H9 (cell line): ENCODE measurements around the gene RSPO3. TPM values are rescaled to one million over a fixed set of nuclear protein-coding genes. Genes with fewer than 3 reads are reported as not detected.
"Not testable (repeated sequence)": the region's sequence is repeated elsewhere in the genome, so short reads cannot be mapped to it uniquely, and the experiment has no call there.

Experiments
- DNase-seq: peaks from one replicate; pipeline ENCODE4 v3.0.0-alpha.2; 2017
- H2AFZ ChIP-seq: one replicate; pipeline ENCODE4 v1.6.1; 2013; ENCODE audit warnings: mild to moderate bottlenecking, low read length, control low read depth, moderate library complexity
- H2AK5ac ChIP-seq: 2 replicates; pipeline ENCODE4 v1.6.1; 2013; ENCODE audit warnings: low read length, control low read depth, mixed read lengths; ENCODE audit not compliant: insufficient read length
- H2BK120ac ChIP-seq: one replicate; pipeline ENCODE4 v1.6.1; 2013; ENCODE audit warnings: low read depth, mild to moderate bottlenecking, low read length, control low read depth, inconsistent platforms; ENCODE audit not compliant: poor library complexity, severe bottlenecking
- H2BK12ac ChIP-seq: 2 replicates; pipeline ENCODE4 v1.6.1; 2013; ENCODE audit warnings: low read length, control low read depth, mixed read lengths, low read depth; ENCODE audit not compliant: insufficient read length
- H2BK15ac ChIP-seq: 2 replicates; pipeline ENCODE4 v1.6.1; 2013; ENCODE audit warnings: low read depth, low read length, control low read depth
- H2BK20ac ChIP-seq: one replicate; pipeline ENCODE4 v1.6.1; 2013; ENCODE audit warnings: low read depth, mild to moderate bottlenecking, low read length, control low read depth, inconsistent platforms; ENCODE audit not compliant: poor library complexity, severe bottlenecking
- H2BK5ac ChIP-seq: 2 replicates; pipeline ENCODE4 v1.6.1; 2013; ENCODE audit warnings: low read length, control low read depth, mixed read lengths; ENCODE audit not compliant: insufficient read length
- H3K14ac ChIP-seq: 2 replicates; pipeline ENCODE4 v1.6.1; 2013; ENCODE audit warnings: low read length, control low read depth; ENCODE audit not compliant: insufficient read depth
- H3K18ac ChIP-seq: 2 replicates; pipeline ENCODE4 v1.6.1; 2013; ENCODE audit warnings: low read depth, mild to moderate bottlenecking, mixed read lengths, low read length, control low read depth; ENCODE audit not compliant: insufficient read length
- H3K23ac ChIP-seq: 2 replicates; pipeline ENCODE4 v1.6.1; 2013; ENCODE audit warnings: low read length, control low read depth, mixed read lengths, low read depth; ENCODE audit not compliant: insufficient read length
- H3K23me2 ChIP-seq: 2 replicates; pipeline ENCODE4 v1.6.1; 2013; ENCODE audit warnings: low read depth, mild to moderate bottlenecking, mixed read lengths, low read length, control low read depth; ENCODE audit not compliant: insufficient read length, poor library complexity, severe bottlenecking
- H3K27ac ChIP-seq: 2 replicates; pipeline ENCODE4 v1.5.1; 2013; ENCODE audit warnings: low read length, control low read depth, mixed read lengths, low read depth; ENCODE audit not compliant: insufficient read length
- H3K27me3 ChIP-seq: 2 replicates; pipeline ENCODE4 v1.6.1; 2013; ENCODE audit warnings: low read length, control low read depth, inconsistent platforms; ENCODE audit not compliant: insufficient read depth
- H3K4ac ChIP-seq: 2 replicates; pipeline ENCODE4 v1.6.1; 2013; ENCODE audit warnings: low read depth, mild to moderate bottlenecking, control low read depth, inconsistent platforms, low read length, moderate library complexity
- H3K4me1 ChIP-seq: 2 replicates; pipeline ENCODE4 v1.6.1; 2013; ENCODE audit warnings: low read length, control low read depth, inconsistent platforms; ENCODE audit not compliant: insufficient read depth
- H3K4me2 ChIP-seq: 2 replicates; pipeline ENCODE4 v1.6.1; 2013; ENCODE audit warnings: low read length, control low read depth, mixed read lengths; ENCODE audit not compliant: insufficient read length, insufficient read depth
- H3K56ac ChIP-seq: 2 replicates; pipeline ENCODE4 v1.6.1; 2013; ENCODE audit warnings: low read depth, mild to moderate bottlenecking, mixed read lengths, low read length, control low read depth; ENCODE audit not compliant: insufficient read length
- H3K79me1 ChIP-seq: 2 replicates; pipeline ENCODE4 v1.6.1; 2013; ENCODE audit warnings: low read depth, mild to moderate bottlenecking, moderate library complexity, low read length, control low read depth, inconsistent platforms; ENCODE audit not compliant: insufficient read depth, poor library complexity, severe bottlenecking
- H3K79me2 ChIP-seq: 2 replicates; pipeline ENCODE4 v1.6.1; 2013; ENCODE audit warnings: low read length, control low read depth, inconsistent platforms; ENCODE audit not compliant: insufficient read depth
- H3K9ac ChIP-seq: 2 replicates; pipeline ENCODE4 v1.6.1; 2013; ENCODE audit warnings: low read length, control low read depth, mixed read lengths; ENCODE audit not compliant: insufficient read length; ENCODE audit errors: extremely low read depth
- H3K9me3 ChIP-seq: one replicate; pipeline ENCODE4 v1.6.1; 2013; ENCODE audit warnings: low read depth, low read length, inconsistent platforms; ENCODE audit not compliant: control insufficient read depth
- H3T11ph ChIP-seq: one replicate; pipeline ENCODE4 v1.6.1; 2013; ENCODE audit warnings: mild to moderate bottlenecking, low read length, control low read depth, inconsistent platforms
- H4K20me1 ChIP-seq: one replicate; pipeline ENCODE4 v1.6.1; 2013; ENCODE audit not compliant: control insufficient read depth, insufficient read length, insufficient read depth
- H4K5ac ChIP-seq: 2 replicates; pipeline ENCODE4 v1.6.1; 2013; ENCODE audit warnings: low read depth, mild to moderate bottlenecking, mixed read lengths, low read length, control low read depth; ENCODE audit not compliant: insufficient read length
- H4K8ac ChIP-seq: replicated peaks from 2 replicates; pipeline ENCODE4 v1.6.1; 2013; ENCODE audit warnings: low read length, control low read depth, mixed read lengths, low read depth; ENCODE audit not compliant: insufficient read length
- H4K91ac ChIP-seq: 2 replicates; pipeline ENCODE4 v1.6.1; 2013; ENCODE audit warnings: low read depth, mild to moderate bottlenecking, moderate library complexity, mixed read lengths, low read length, control low read depth; ENCODE audit not compliant: insufficient read length
- H3K27ac Mint-ChIP-seq, 3 experiments: 2 replicates in 2 of 3; 3 replicates in 1 of 3; pipeline ENCODE4 v1.8.0; 2020 to 2021; ENCODE audit warnings: mixed read lengths in 3 of 3, mild to moderate bottlenecking in 1 of 3, moderate library complexity in 1 of 3
- H3K27me3 Mint-ChIP-seq: 2 replicates; pipeline ENCODE4 v1.8.0; 2021; ENCODE audit warnings: low read depth, mild to moderate bottlenecking, moderate library complexity, mixed read lengths
- H3K36me3 Mint-ChIP-seq, 3 experiments: 2 replicates in 2 of 3; 3 replicates in 1 of 3; pipeline ENCODE4 v1.8.0; 2020 to 2021; ENCODE audit warnings: low read depth in 3 of 3, mixed read lengths in 3 of 3; ENCODE audit not compliant: insufficient read depth in 1 of 3
- H3K4me1 Mint-ChIP-seq, 2 experiments: 2 replicates each; pipeline ENCODE4 v1.8.0; 2020; ENCODE audit warnings: mixed read lengths in 2 of 2
- H3K4me3 Mint-ChIP-seq, 2 experiments: 2 replicates in 1 of 2; 3 replicates in 1 of 2; pipeline ENCODE4 v1.8.0; 2020 to 2021; ENCODE audit warnings: mild to moderate bottlenecking in 2 of 2, mixed read lengths in 2 of 2, moderate library complexity in 1 of 2
- H3K9me3 Mint-ChIP-seq, 2 experiments: 2 replicates in 1 of 2; 3 replicates in 1 of 2; pipeline ENCODE4 v1.8.0; 2020; ENCODE audit warnings: mild to moderate bottlenecking in 2 of 2, mixed read lengths in 2 of 2, moderate library complexity in 1 of 2
- CTCF ChIP-seq: fragments of 200-600 bp; sonication (generic); conservative IDR thresholded peaks from 3 replicates; pipeline ENCODE4 v1.8.0; 2021; ENCODE audit warnings: antibody characterized with exemption, mild to moderate bottlenecking
- WGBS: extraction: QIAGEN DNeasy Blood & Tissue Kit; methylation state at CpG from one replicate; pipeline ENCODE4 v1.1.7; 2013; ENCODE audit warnings: missing lambda C conversion rate, low lambda C conversion rate, mixed read lengths; ENCODE audit not compliant: insufficient read length; ENCODE audit errors: extremely low coverage; 5-methylcytosine and 5-hydroxymethylcytosine counted together
- total RNA-seq: library from RNA; stranded (reverse); gene quantifications from 2 replicates; pipeline ENCODE4 v1.2.1, GENCODE V29; 2021

Gene RSPO3
- total RNA-seq, 1 experiment from 2014 or later: not detected

- Histone ChIP-seq H3K4me1 (no peaks in the 10 kb centered on the region), H4K91ac (no peak overlapping the region)
These were observed 107.0 kb downstream of the RSPO3 start for GRCh38 chr6:127225497-127225896.

GRCh38 chr6:127233819-127234218 is 115.3 kb downstream of the RSPO3 start:
- H2AK5ac ChIP-seq, H4K5ac ChIP-seq, H4K91ac ChIP-seq, H3K27ac ChIP-seq, H3K56ac ChIP-seq, H3K79me2 ChIP-seq, H4K20me1 ChIP-seq, H3K23ac ChIP-seq, H2BK5ac ChIP-seq, DNase-seq, H2AFZ ChIP-seq, H3K36me3 Mint-ChIP-seq, H3K27me3 ChIP-seq, H3K79me1 ChIP-seq, H3K4me2 ChIP-seq, H3K4me1 ChIP-seq, H2BK15ac ChIP-seq, H2BK120ac ChIP-seq, H3K27ac Mint-ChIP-seq, H3K4me3 Mint-ChIP-seq, H2BK20ac ChIP-seq, H3K18ac ChIP-seq, H3K23me2 ChIP-seq, H2BK12ac ChIP-seq, H3K4ac ChIP-seq, H3K27me3 Mint-ChIP-seq, H3T11ph ChIP-seq, H3K9ac ChIP-seq, H3K4me1 Mint-ChIP-seq, H4K8ac ChIP-seq, H3K9me3 ChIP-seq, H3K14ac ChIP-seq: not testable (repeated sequence)
- H3K9me3 Mint-ChIP-seq: peaks cover 12 to 23% of the 10 kb centered on the region in 2 experiments; a peak in 4 of 5 replicates
- no CpG with 5 or more reads among the region's 3 CpGs for WGBS

More at GRCh38 chr6:127225497-127225896, 107.0 kb downstream of the RSPO3 start:
- Histone ChIP-seq H4K5ac (no peak overlapping the region), H3K4ac (no peak overlapping the region), H2BK20ac (no peak overlapping the region), H2BK5ac (no peak overlapping the region), H3T11ph (no peak overlapping the region), H2BK15ac (no peak overlapping the region), H3K18ac (no peak overlapping the region), H3K9me3 (no peaks in the 10 kb centered on the region), H4K20me1 (no peaks in the 10 kb centered on the region), H3K27me3 (no peaks in the 10 kb centered on the region), H3K23ac (no peak overlapping the region), H3K79me1 (no peaks in the 10 kb centered on the region), H3K4me2 (no peak overlapping the region), H3K27ac (no peak overlapping the region), H2BK12ac (no peak overlapping the region), H3K14ac (no peak overlapping the region), H3K56ac (no peak overlapping the region), H3K23me2 (no peaks in the 10 kb centered on the region), H2AK5ac (no peak overlapping the region), H3K9ac (no peak overlapping the region), H2AFZ (no peak overlapping the region), H3K79me2 (no peaks in the 10 kb centered on the region), H4K8ac (no peak overlapping the region), H2BK120ac (no peak overlapping the region)
- no peak for TF ChIP-seq CTCF
- Mint-ChIP-seq H3K9me3 (no peaks in the 10 kb centered on the region; a peak in 1 of 5 replicates), H3K4me1 (0 out of 4 replicates have a peak, but pooled peaks cover 0 to 2% of the 10 kb centered on the region in 2 experiments), H3K36me3 (no peaks in the 10 kb centered on the region), H3K27ac (no peak overlapping the region), H3K27me3 (no peaks in the 10 kb centered on the region), H3K4me3 (no peak overlapping the region)
- DNase-seq: no peak
- no CpG with 5 or more reads among the region's 1 CpG for WGBS
